ENCODE data around the gene LAPTM5.

GRCh38 chr1:30749691-30750583 lies 7.6 kb downstream of the LAPTM5 start:
- no peak for TF ChIP-seq FOXP2 (optimal IDR thresholded peaks at IDR 0.05; ENCODE audit: borderline replicate concordance, extremely low read depth, extremely low read length, insufficient read depth)
- TF ChIP-seq SIN3A (IDR thresholded peaks at IDR 0.05; ENCODE audit: borderline replicate concordance, insufficient read depth, low read length): no peak
